Sigmoid colon (tissue), 7 donors: Measurements from ENCODE around the gene EXOC3L1. TPM values are rescaled to one million over a fixed set of nuclear protein-coding genes. Genes with fewer than 3 reads are reported as not detected.

Experiments used
- DNase-seq: peaks from one replicate; pipeline ENCODE4 v3.0.0-alpha.2; 2019
- H3K27ac ChIP-seq, 4 donors: fragments of 200-600 bp; sonication (generic); one replicate each; pipeline ENCODE4 v1.5.1; 2016 to 2019; ENCODE audit warnings: mild to moderate bottlenecking in 1 of 4
- H3K27me3 ChIP-seq, 3 donors: fragments of 200-600 bp; sonication (generic); one replicate each; pipeline ENCODE4 v1.5.1; 2019; ENCODE audit warnings: mild to moderate bottlenecking in 1 of 3
- H3K36me3 ChIP-seq, 4 donors: fragments of 200-600 bp; sonication (generic); one replicate each; pipeline ENCODE4 v1.5.1; 2016 to 2019
- H3K4me1 ChIP-seq, 4 donors: fragments of 200-600 bp; sonication (generic); one replicate each; pipeline ENCODE4 v1.5.1; 2017 to 2019
- H3K4me3 ChIP-seq, 4 donors: fragments of 200-600 bp; sonication (generic); one replicate each; pipeline ENCODE4 v1.5.1; 2017 to 2019; ENCODE audit warnings: mild to moderate bottlenecking in 2 of 4, moderate library complexity in 1 of 4
- H3K9me3 ChIP-seq, 4 donors: fragments of 200-600 bp in 3 of 4; sonication (generic) in 3 of 4; one replicate each; pipeline versions ENCODE4 v1.5.1 to v1.6.1; 2013 to 2019
- EP300 ChIP-seq, 4 donors: sonication (generic); formaldehyde crosslinking; IDR thresholded peaks; one replicate each; pipeline ENCODE4 v1.6.1; 2017; ENCODE audit warnings: antibody characterized with exemption in 4 of 4
- POLR2A ChIP-seq, 2 donors: fragments of 450-650 bp; IDR thresholded peaks; one replicate each; pipeline ENCODE4 v1.6.1; 2016; ENCODE audit warnings: antibody characterized with exemption in 2 of 2, mild to moderate bottlenecking in 2 of 2, moderate library complexity in 2 of 2
- POLR2AphosphoS5 ChIP-seq, 4 donors: sonication (generic); formaldehyde crosslinking; IDR thresholded peaks; one replicate each; pipeline ENCODE4 v1.6.1; 2017; ENCODE audit warnings: antibody characterized with exemption in 4 of 4
- WGBS, 2 donors: extraction: QIAGEN DNeasy Blood & Tissue Kit; methylation state at CpG; one replicate each; pipeline ENCODE4 v1.1.7; 2013; 5-methylcytosine and 5-hydroxymethylcytosine counted together
- intact Hi-C: fragments of 100-400 bp; cut with DNase I; formaldehyde crosslinking; loops from one replicate; pipeline ENCODE4 v1.15.1; 2023
- polyA plus RNA-seq, 3 donors: library from polyadenylated mRNA; stranded (reverse); fragments of 200-250 nt; gene quantifications; one replicate each; pipeline ENCODE4 v1.2.3, GENCODE V29; 2013
- total RNA-seq, 4 donors: library from RNA; depleted of rRNA; stranded (reverse); fragments of >200 nt; gene quantifications; one replicate each; pipeline ENCODE4 v1.1.0, GENCODE V29; 2016
- TF ChIP-seq, protein P1 (sequence below), 4 experiments: fragments of 450-650 bp in 3 of 4; fragments of 200-600 bp in 1 of 4; IDR thresholded peaks; one replicate each; pipeline ENCODE4 v1.5.1; 2016 to 2019; ENCODE audit warnings: antibody characterized with exemption in 4 of 4, mild to moderate bottlenecking in 3 of 4, moderate library complexity in 2 of 4
- donor health status: healthy with polysubstance abuse.
- donor health status: Bipolar disorder and iron deficiency.
- donor health status: healthy.

Gene EXOC3L1
- total and polyA plus RNA-seq, 7 donors: 1.1 to 8.4 (median 2.5) TPM

DNA sequence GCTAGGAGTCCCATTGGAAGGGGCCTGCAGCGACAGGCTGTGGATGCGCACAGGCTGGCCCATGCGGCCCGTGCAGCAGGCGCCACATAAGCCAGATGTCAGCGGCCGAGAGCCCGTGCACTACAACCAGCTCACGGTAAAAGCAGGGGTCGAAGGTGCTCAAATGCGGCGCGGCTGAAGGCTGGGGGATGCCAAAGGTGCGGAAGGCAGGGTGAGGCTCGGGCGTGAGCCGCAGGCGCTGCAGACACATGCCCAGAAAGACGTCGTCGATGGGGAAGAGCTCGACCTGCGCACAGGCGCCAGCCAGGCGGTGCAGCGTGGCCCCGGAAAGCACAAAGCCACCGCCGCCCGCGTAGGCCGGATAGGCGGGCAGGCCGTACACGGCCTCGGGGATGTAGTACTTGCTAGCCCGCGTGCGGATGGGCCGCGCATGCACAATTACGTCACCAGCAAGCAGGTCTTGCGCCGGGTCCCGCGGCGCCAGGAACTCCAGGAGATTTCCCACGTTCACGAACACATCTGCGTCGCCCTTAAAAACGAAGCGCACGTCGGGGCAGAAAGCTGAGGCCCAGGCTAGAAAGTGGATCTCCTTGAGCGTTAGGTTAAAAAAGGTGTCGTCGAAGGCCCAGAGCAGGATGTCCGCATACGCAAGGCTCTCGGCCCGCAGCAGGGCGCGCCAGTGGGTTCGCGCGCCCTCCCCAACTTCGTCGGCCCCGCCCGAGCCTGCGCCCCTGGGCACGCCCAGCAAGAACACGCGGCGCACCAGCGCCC is 40.5 kb downstream of the EXOC3L1 start:
- peaks cover 17 to 46% (median 23%) of the 10 kb centered on the region in 4 donors for H3K36me3 ChIP-seq
- peak in 1 of 4 donors; percentile 10 for TF ChIP-seq POLR2AphosphoS5 (IDR thresholded peaks at IDR 0.05)
- no peak for TF ChIP-seq POLR2A (IDR thresholded peaks at IDR 0.05)
- H3K4me1 ChIP-seq: peaks cover 0 to 27% (median 22%) of the 10 kb centered on the region in 4 donors
- H3K27me3 ChIP-seq: peaks cover 0 to 18% (median 17%) of the 10 kb centered on the region in 3 donors
- peak overlapping the region; percentile 81 to 96 (median 90) for H3K27ac ChIP-seq
- H3K4me3 ChIP-seq: peak overlapping the region in 2 of 4 donors; percentile 72 to 77
- WGBS, 2 donors: 69 to 74% methylated on average over 77 of the region's 77 CpGs
- intact Hi-C loops: loop anchor here (10.0 kb wide), 1 partner anchor 255 kb away; no protein-coding TSS in a partner anchor
- no peak for DNase-seq
- no peaks in the 10 kb centered on the region for H3K9me3 ChIP-seq

DNA sequence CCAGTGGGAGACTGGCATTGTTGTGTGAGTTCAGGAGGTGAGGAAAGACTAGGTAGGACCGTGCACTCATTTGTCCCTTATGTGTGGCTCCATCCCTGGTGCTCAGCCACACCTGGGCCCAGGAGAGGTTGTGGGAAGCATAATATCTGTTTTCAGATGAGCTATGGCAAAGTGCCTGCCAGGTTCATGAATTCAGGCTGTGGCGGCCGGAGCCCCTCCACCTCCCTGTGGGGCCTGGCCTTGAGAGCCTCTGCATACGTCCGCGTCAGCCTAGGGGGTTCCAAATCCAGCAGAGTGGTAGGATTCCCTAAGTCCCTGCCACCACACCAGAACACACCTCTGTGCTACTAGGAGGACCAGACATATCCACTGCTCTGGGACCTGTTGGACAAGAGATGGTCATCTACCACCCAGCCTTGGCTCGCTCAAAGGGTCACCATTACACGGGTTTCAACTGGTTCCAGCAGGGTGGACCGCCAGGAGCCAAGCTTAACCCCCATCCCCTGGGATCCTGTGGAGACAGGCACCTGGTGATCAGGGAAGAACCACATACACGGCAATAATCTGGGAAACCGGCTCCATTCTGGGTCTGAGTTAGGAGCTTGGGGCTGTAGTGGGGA is 41.2 kb downstream of the EXOC3L1 start:
- WGBS, 2 donors: 92 to 93% methylated on average over 11 of the region's 11 CpGs
- intact Hi-C loops: no loop called here
- DNase-seq: no peak

DNA sequence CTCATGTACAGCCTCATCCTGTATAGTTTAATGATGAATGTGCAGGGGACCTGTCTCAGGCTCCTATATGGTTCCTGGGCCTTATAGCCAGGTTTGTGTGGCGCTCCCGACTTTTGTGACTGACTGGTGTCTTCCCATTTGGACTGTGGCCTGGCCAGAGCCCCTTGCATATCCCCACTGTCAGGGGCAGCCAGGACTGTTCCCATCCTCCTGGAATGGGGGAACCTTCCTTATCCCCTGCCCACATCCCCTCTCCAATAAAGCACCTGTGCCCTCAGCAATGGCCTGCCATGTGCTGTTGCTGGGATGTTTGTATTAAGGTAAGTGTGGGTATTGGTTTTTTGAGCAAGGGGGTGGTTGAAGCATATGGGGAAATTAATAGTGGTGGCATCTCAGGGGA is 41.7 kb downstream of the EXOC3L1 start:
- 92 to 97% methylated on average over 2 of the region's 2 CpGs for WGBS, 2 donors
- intact Hi-C loops: no loop called here
- no peaks in the 10 kb centered on the region for H3K9me3 ChIP-seq
- DNase-seq: no peak
- H3K4me1 ChIP-seq: peaks cover 0 to 25% (median 21%) of the 10 kb centered on the region in 4 donors
- H3K27ac ChIP-seq: no peak overlapping the region
- H3K36me3 ChIP-seq: peaks cover 19 to 58% (median 35%) of the 10 kb centered on the region in 4 donors
- TF ChIP-seq POLR2A (IDR thresholded peaks at IDR 0.05) (no peak), POLR2AphosphoS5 (IDR thresholded peaks at IDR 0.05) (no peak), EP300 (IDR thresholded peaks at IDR 0.05) (no peak)
- TF ChIP-seq, protein P1, sequence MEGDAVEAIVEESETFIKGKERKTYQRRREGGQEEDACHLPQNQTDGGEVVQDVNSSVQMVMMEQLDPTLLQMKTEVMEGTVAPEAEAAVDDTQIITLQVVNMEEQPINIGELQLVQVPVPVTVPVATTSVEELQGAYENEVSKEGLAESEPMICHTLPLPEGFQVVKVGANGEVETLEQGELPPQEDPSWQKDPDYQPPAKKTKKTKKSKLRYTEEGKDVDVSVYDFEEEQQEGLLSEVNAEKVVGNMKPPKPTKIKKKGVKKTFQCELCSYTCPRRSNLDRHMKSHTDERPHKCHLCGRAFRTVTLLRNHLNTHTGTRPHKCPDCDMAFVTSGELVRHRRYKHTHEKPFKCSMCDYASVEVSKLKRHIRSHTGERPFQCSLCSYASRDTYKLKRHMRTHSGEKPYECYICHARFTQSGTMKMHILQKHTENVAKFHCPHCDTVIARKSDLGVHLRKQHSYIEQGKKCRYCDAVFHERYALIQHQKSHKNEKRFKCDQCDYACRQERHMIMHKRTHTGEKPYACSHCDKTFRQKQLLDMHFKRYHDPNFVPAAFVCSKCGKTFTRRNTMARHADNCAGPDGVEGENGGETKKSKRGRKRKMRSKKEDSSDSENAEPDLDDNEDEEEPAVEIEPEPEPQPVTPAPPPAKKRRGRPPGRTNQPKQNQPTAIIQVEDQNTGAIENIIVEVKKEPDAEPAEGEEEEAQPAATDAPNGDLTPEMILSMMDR (IDR thresholded peaks at IDR 0.05): no peak
- no peak overlapping the region for H3K4me3 ChIP-seq
- H3K27me3 ChIP-seq: peaks cover 0 to 15% (median 14%) of the 10 kb centered on the region in 3 donors

More for the DNA sequence above, 41.2 kb downstream of the EXOC3L1 start:
- no peak overlapping the region for H3K27ac ChIP-seq
- TF ChIP-seq, protein P1 (IDR thresholded peaks at IDR 0.05): no peak
- TF ChIP-seq POLR2AphosphoS5 (IDR thresholded peaks at IDR 0.05): no peak
- TF ChIP-seq EP300 (IDR thresholded peaks at IDR 0.05): no peak
- peaks cover 19 to 53% (median 29%) of the 10 kb centered on the region in 4 donors for H3K36me3 ChIP-seq
- H3K27me3 ChIP-seq: peaks cover 0 to 15% (median 14%) of the 10 kb centered on the region in 3 donors
- no peaks in the 10 kb centered on the region for H3K9me3 ChIP-seq
- no peak overlapping the region for H3K4me3 ChIP-seq
- peaks cover 0 to 25% (median 21%) of the 10 kb centered on the region in 4 donors for H3K4me1 ChIP-seq

DNA sequence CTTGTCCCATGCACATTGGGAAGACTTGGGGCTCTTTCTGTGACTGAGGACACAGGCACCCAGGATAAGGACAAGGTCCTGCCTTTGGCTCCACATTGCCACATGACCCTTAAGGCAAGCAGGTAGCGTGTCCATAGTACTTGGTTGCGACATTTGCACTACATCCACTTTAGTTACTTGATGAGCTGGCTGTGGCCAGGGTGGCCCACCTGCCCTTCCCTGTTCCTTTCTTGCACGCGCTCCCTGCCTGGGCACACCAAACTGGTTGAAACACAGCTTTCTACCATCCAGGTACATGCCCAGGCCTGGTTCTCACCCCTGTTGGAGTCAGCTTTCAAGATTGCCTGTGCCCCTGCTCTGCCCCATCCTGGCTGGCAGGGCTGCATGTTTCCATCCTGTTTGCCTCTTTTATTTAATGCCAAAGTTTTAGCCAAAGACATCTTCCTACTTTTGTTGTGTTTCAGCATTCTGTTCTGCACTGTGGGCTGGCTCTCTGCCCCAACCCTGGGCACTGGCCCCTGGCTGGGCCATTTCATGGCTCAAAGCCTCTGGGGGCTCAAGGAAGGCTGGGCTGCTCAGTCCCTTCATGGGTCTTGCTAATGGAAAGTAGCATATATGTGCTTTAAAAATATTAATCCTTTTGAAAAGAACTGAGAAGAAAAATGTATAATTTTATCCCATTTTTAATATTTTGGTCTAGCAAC is 42.3 kb downstream of the EXOC3L1 start:
- 97 to 98% methylated on average over 4 of the region's 4 CpGs for WGBS, 2 donors
- intact Hi-C loops: no loop called here

DNA sequence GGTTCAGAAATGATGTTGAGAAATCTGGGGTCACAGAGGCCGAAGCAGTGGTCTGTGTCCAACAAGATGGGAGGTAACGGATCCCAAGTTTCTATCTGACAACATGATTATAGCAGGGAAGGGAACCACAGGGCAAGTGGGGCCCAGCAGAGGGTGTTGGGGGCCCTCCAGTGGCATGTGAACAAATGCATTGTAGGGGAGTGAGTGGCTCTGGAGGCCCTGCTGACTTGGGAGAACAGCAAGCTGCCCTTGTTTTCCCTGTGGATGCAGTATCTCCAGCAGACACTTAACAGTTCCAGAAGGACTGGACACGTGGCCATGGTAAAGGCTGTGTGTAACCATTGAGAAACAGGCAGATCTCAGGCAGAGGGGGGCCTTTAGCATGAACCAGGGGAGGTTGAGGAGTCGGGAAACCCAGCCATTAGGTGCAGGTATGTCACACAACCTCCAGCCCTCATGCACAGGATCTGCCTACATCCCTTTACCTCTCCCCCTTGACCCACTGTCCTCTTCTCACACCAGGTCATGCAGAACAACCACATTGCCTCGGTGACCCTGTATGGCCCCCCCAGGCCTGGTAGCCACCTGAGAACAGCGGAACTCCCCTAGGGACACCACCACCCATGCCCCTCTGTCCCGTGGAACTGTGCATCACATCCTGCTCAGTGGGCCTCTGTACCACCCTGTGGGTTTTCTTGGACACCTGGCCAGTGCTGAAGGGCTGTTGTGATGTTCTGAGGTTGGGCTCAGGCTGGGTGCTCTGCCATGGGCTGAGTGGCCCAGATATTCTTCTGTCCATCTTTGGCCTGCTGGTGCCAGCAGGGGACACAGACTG is 43.2 kb downstream of the EXOC3L1 start:
- Histone ChIP-seq H3K4me3 (no peak overlapping the region), H3K4me1 (peaks cover 0 to 25% (median 21%) of the 10 kb centered on the region in 4 donors), H3K27ac (no peak overlapping the region), H3K36me3 (peaks cover 25 to 73% (median 47%) of the 10 kb centered on the region in 4 donors), H3K27me3 (peaks cover 0 to 15% (median 14%) of the 10 kb centered on the region in 3 donors), H3K9me3 (no peaks in the 10 kb centered on the region)
- intact Hi-C loops: no loop called here
- 88 to 90% methylated on average over 7 of the region's 7 CpGs for WGBS, 2 donors
- DNase-seq: no peak
- TF ChIP-seq POLR2AphosphoS5 (IDR thresholded peaks at IDR 0.05): no peak
- TF ChIP-seq, protein P1 (IDR thresholded peaks at IDR 0.05): no peak
- no peak for TF ChIP-seq EP300 (IDR thresholded peaks at IDR 0.05)
- TF ChIP-seq POLR2A (IDR thresholded peaks at IDR 0.05): no peak

More for the DNA sequence above, 42.3 kb downstream of the EXOC3L1 start:
- Histone ChIP-seq H3K4me1 (peaks cover 0 to 25% (median 21%) of the 10 kb centered on the region in 4 donors), H3K27ac (no peak overlapping the region), H3K4me3 (no peak overlapping the region), H3K27me3 (peaks cover 0 to 15% (median 14%) of the 10 kb centered on the region in 3 donors), H3K9me3 (no peaks in the 10 kb centered on the region), H3K36me3 (peaks cover 19 to 65% (median 38%) of the 10 kb centered on the region in 4 donors)
- DNase-seq: no peak
- TF ChIP-seq EP300 (IDR thresholded peaks at IDR 0.05): no peak
